Transverse colon (tissue), 4 donors: ENCODE results near the gene PI16. TPM values are rescaled to one million over a fixed set of nuclear protein-coding genes. Genes with fewer than 3 reads are reported as not detected.

ENCODE experiments used
- DNase-seq: peaks from one replicate; pipeline ENCODE4 v3.0.0-alpha.2; 2019
- H3K27ac ChIP-seq, 4 donors: fragments of 200-600 bp; sonication (generic); 2 replicates each; pipeline ENCODE4 v1.5.1; 2016 to 2018; ENCODE audit warnings: inconsistent platforms in 4 of 4
- H3K27me3 ChIP-seq: fragments of 200-600 bp; sonication (generic); 2 replicates; pipeline ENCODE4 v1.5.1; 2017; ENCODE audit warnings: inconsistent platforms
- H3K36me3 ChIP-seq, 4 donors: fragments of 200-600 bp; sonication (generic); 2 replicates each; pipeline ENCODE4 v1.5.1; 2017 to 2019; ENCODE audit warnings: inconsistent platforms in 4 of 4
- H3K4me1 ChIP-seq, 4 donors: fragments of 200-600 bp; sonication (generic); 2 replicates each; pipeline ENCODE4 v1.5.1; 2017 to 2020; ENCODE audit warnings: inconsistent platforms in 4 of 4
- H3K4me3 ChIP-seq, 4 donors: fragments of 200-600 bp; sonication (generic); 1 replicate in 1 of 4; 2 replicates in 3 of 4; pipeline versions ENCODE4 v1.5.1 to v1.6.1; 2017 to 2019; ENCODE audit warnings: inconsistent platforms in 4 of 4
- H3K9me3 ChIP-seq, 2 donors: fragments of 200-600 bp; sonication (generic); 2 replicates each; pipeline ENCODE4 v1.5.1; 2017 to 2019; ENCODE audit warnings: inconsistent platforms in 2 of 2
- CTCF ChIP-seq, 5 experiments: fragments of 200-600 bp in 3 of 5; fragments of 450-650 bp in 2 of 5; sonication (generic) in 3 of 5; IDR thresholded peaks; 1 replicate in 2 of 5; 2 replicates in 3 of 5; pipeline ENCODE4 v1.5.1; 2016 to 2017; ENCODE audit warnings: antibody characterized with exemption in 5 of 5, inconsistent platforms in 3 of 5, mild to moderate bottlenecking in 2 of 5, moderate library complexity in 1 of 5
- EP300 ChIP-seq: sonication (generic); formaldehyde crosslinking; IDR thresholded peaks from one replicate; pipeline ENCODE4 v1.6.1; 2017; ENCODE audit warnings: antibody characterized with exemption, low read depth
- POLR2A ChIP-seq: fragments of 450-650 bp; IDR thresholded peaks from one replicate; pipeline ENCODE4 v1.6.1; 2016; ENCODE audit warnings: antibody characterized with exemption, mild to moderate bottlenecking, moderate library complexity
- POLR2AphosphoS5 ChIP-seq, 3 donors: sonication (generic); formaldehyde crosslinking; IDR thresholded peaks; one replicate each; pipeline ENCODE4 v1.6.1; 2016; ENCODE audit warnings: antibody characterized with exemption in 3 of 3
- WGBS, 2 donors: methylation state at CpG; one replicate each; pipeline ENCODE4 v1.1.5; 2018; ENCODE audit warnings: low coverage in 1 of 2; 5-methylcytosine and 5-hydroxymethylcytosine counted together
- in situ Hi-C, 4 donors: fragments of 200-750 bp; cut with MboI; loops; one replicate each; pipeline versions ENCODE4 v1.15.0 to v1.15.1; 2017; ENCODE audit warnings: low sequenced_read_pairs in 3 of 4, low pct_ligation_motif_present in 1 of 4, low pct_unique_long_range_greater_than_20kb in 1 of 4
- intact Hi-C: fragments of 100-400 bp; cut with DNase I; formaldehyde crosslinking; loops from one replicate; pipeline ENCODE4 v1.15.1; 2023; ENCODE audit warnings: low total_unique reads
- total RNA-seq, 4 donors: library from RNA; depleted of rRNA; stranded (reverse); fragments of >200 nt; gene quantifications; one replicate each; pipeline ENCODE4 v1.1.0, GENCODE V29; 2016

The PI16 gene
- total RNA-seq, 4 donors from 2014 or later: 0.60 to 5.6 (median 4.0) TPM; not detected in 1

GRCh38 chr6:37005061-37005810, 50.7 kb downstream of the PI16 start, which contains the start of gene FGD2:
Gene FGD2, plus strand, starts transcription at chr6:37005655. Its CDS starts 163 bp downstream, at chr6:37005818.
- Histone ChIP-seq H3K9me3 (no peaks in the 10 kb centered on the region), H3K27me3 (no peaks in the 10 kb centered on the region), H3K36me3 (no peaks in the 10 kb centered on the region), H3K4me1 (no peaks in the 10 kb centered on the region), H3K27ac (peak within 1 kb of the TSS; percentile 42 to 68 (median 56)), H3K4me3 (peak within 1 kb of the TSS in 3 of 4 donors; percentile 3 to 29 (median 6))
- TF ChIP-seq EP300 (no peak), POLR2AphosphoS5 (IDR thresholded peaks at IDR 0.05) (peak in 1 of 3 donors; percentile 43), POLR2A (peak; percentile 28)
- intact Hi-C loops (no loop called here), in situ Hi-C loops (loop anchor here in 3 of 4 donors (25.0 kb wide), 3 partner anchors 118 to 243 kb away; partner anchors contain the start of gene C6orf89 (in 3 of the 3))
- WGBS, 2 donors: 77 to 88% methylated on average over 7 to 13 of the region's 14 CpGs
- DNase-seq: peak; percentile 59

- H3K4me3 ChIP-seq: peak overlapping the region in 3 of 4 donors; percentile 3 to 29 (median 6)
Observed at GRCh38 chr6:37005827-37006567, 51.5 kb downstream of the PI16 start.

GRCh38 chr6:37006793-37007339, 52.3 kb downstream of the PI16 start:
- Histone ChIP-seq H3K27me3 (no peaks in the 10 kb centered on the region), H3K4me3 (peak overlapping the region in 2 of 4 donors; percentile 6 to 29), H3K27ac (peak overlapping the region; percentile 53 to 68 (median 57))

More at GRCh38 chr6:37005827-37006567, 51.5 kb downstream of the PI16 start:
- H3K27ac ChIP-seq: peak overlapping the region; percentile 42 to 68 (median 56)
- intact Hi-C loops: no loop called here
- H3K36me3 ChIP-seq: no peaks in the 10 kb centered on the region
- no peaks in the 10 kb centered on the region for H3K4me1 ChIP-seq
- H3K9me3 ChIP-seq: no peaks in the 10 kb centered on the region
- 64 to 65% methylated on average over 3 to 13 of the region's 13 CpGs for WGBS, 2 donors
- no peak for TF ChIP-seq POLR2A
- TF ChIP-seq EP300: no peak
- TF ChIP-seq CTCF (IDR thresholded peaks at IDR 0.05): no peak
- TF ChIP-seq POLR2AphosphoS5 (IDR thresholded peaks at IDR 0.05): no peak
- in situ Hi-C loops: loop anchor here in 3 of 4 donors (25.0 kb wide), 3 partner anchors 119 to 244 kb away; partner anchors contain the start of gene C6orf89 (in 3 of the 3)
- DNase-seq: no peak
- no peaks in the 10 kb centered on the region for H3K27me3 ChIP-seq

More at GRCh38 chr6:37006793-37007339, 52.3 kb downstream of the PI16 start:
- Histone ChIP-seq H3K36me3 (no peaks in the 10 kb centered on the region), H3K4me1 (no peaks in the 10 kb centered on the region), H3K9me3 (no peaks in the 10 kb centered on the region)
- intact Hi-C loops: no loop called here
- DNase-seq: no peak
- WGBS, 2 donors: 63 to 71% methylated on average over 2 to 5 of the region's 5 CpGs
- no peak for TF ChIP-seq CTCF (IDR thresholded peaks at IDR 0.05)
- no peak for TF ChIP-seq POLR2A
- no peak for TF ChIP-seq EP300
- TF ChIP-seq POLR2AphosphoS5 (IDR thresholded peaks at IDR 0.05): no peak
- in situ Hi-C loops: loop anchor here in 3 of 4 donors (25.0 kb wide), 3 partner anchors 120 to 245 kb away; partner anchors contain the start of gene C6orf89 (in 3 of the 3)
